Body of pancreas (tissue), 4 donors: ENCODE data around the gene SGO1. TPM values are rescaled to one million over a fixed set of nuclear protein-coding genes. Genes with fewer than 3 reads are reported as not detected.

ENCODE experiments used
- ATAC-seq: fragments of 150-250 bp; one replicate; pipeline ENCODE4 v1.9.1; 2016
- DNase-seq, 4 donors: peaks; one replicate each; pipeline ENCODE4 v3.0.0-alpha.2; 2019
- H3K27ac ChIP-seq, 4 donors: fragments of 200-600 bp; sonication (generic); 1 replicate in 3 of 4; 2 replicates in 1 of 4; pipeline versions ENCODE4 v1.5.1 to v1.6.1; 2016 to 2019; ENCODE audit warnings: mild to moderate bottlenecking in 1 of 4, mixed read lengths in 1 of 4, moderate library complexity in 1 of 4
- H3K27me3 ChIP-seq, 2 donors: fragments of 200-600 bp; sonication (generic); one replicate each; pipeline ENCODE4 v1.6.0; 2016; ENCODE audit warnings: mild to moderate bottlenecking in 1 of 2
- H3K36me3 ChIP-seq, 2 donors: fragments of 200-600 bp; sonication (generic); replicated peaks in 1 of 2; 2 replicates each; pipeline ENCODE4 v1.5.1; 2016; ENCODE audit warnings: low read depth in 2 of 2; ENCODE audit not compliant: insufficient read depth in 1 of 2
- H3K4me1 ChIP-seq: fragments of 200-600 bp; sonication (generic); one replicate; pipeline ENCODE4 v1.6.0; 2016
- H3K4me3 ChIP-seq, 2 donors: fragments of 200-600 bp; sonication (generic); 1 replicate in 1 of 2; 2 replicates in 1 of 2; pipeline ENCODE4 v1.5.1; 2016 to 2019
- H3K9me3 ChIP-seq, 3 donors: fragments of 200-600 bp; sonication (generic); 1 replicate in 2 of 3; 2 replicates in 1 of 3; pipeline ENCODE4 v1.5.1; 2016
- CTCF ChIP-seq, 7 experiments: fragments of 450-650 bp in 4 of 7; fragments of 200-600 bp in 3 of 7; sonication (generic) in 3 of 7; IDR thresholded peaks; one replicate each; pipeline ENCODE4 v1.5.1; 2016 to 2019; ENCODE audit warnings: antibody characterized with exemption in 7 of 7
- POLR2A ChIP-seq, 3 donors: fragments of 450-650 bp; IDR thresholded peaks; one replicate each; pipeline ENCODE4 v1.6.1; 2016; ENCODE audit warnings: antibody characterized with exemption in 3 of 3, mild to moderate bottlenecking in 2 of 3
- WGBS, 2 donors: methylation state at CpG; one replicate each; pipeline ENCODE4 v1.1.5; 2017; 5-methylcytosine and 5-hydroxymethylcytosine counted together
- intact Hi-C: fragments of 100-400 bp; cut with DNase I; formaldehyde crosslinking; loops from one replicate; pipeline ENCODE4 v1.15.1; 2023
- total RNA-seq, 2 donors: library from RNA; depleted of rRNA; stranded (reverse); fragments of >200 nt; gene quantifications; one replicate each; pipeline ENCODE4 v1.1.0, GENCODE V29; 2016

SGO1 gene
- total RNA-seq, 2 donors from 2014 or later = 2.0 TPM; not detected in 1

GRCh38 chr3:20160230-20160629 is 25.8 kb downstream of the SGO1 start:
- H3K36me3 ChIP-seq = no peaks in the 10 kb centered on the region
- no peak overlapping the region for H3K4me3 ChIP-seq
- intact Hi-C loops = no loop called here
- TF ChIP-seq POLR2A (IDR thresholded peaks at IDR 0.05) = no peak
- no peak for TF ChIP-seq CTCF (IDR thresholded peaks at IDR 0.05)
- H3K27ac ChIP-seq = no peak overlapping the region
- no peaks in the 10 kb centered on the region for H3K27me3 ChIP-seq
- H3K4me1 ChIP-seq = peaks cover 4% of the 10 kb centered on the region
- no peaks in the 10 kb centered on the region for H3K9me3 ChIP-seq
- ATAC-seq (no peak), DNase-seq (no peak)

GRCh38 chr3:20154928-20155327 is 31.1 kb downstream of the SGO1 start:
- Histone ChIP-seq H3K27me3 (no peaks in the 10 kb centered on the region), H3K36me3 (peaks cover 0 to 2% of the 10 kb centered on the region in 2 donors), H3K4me3 (no peak overlapping the region), H3K9me3 (no peaks in the 10 kb centered on the region), H3K27ac (no peak overlapping the region), H3K4me1 (no peaks in the 10 kb centered on the region)
- WGBS, 2 donors = 89 to 91% methylated on average over 4 of the region's 4 CpGs
- TF ChIP-seq POLR2A (IDR thresholded peaks at IDR 0.05) (no peak), CTCF (IDR thresholded peaks at IDR 0.05) (no peak)
- DNase-seq = no peak
- no peak for ATAC-seq
- intact Hi-C loops = no loop called here

- Histone ChIP-seq H3K4me3 (no peak overlapping the region), H3K27ac (no peak overlapping the region), H3K36me3 (peaks cover 0 to 2% of the 10 kb centered on the region in 2 donors), H3K4me1 (no peaks in the 10 kb centered on the region), H3K9me3 (no peaks in the 10 kb centered on the region), H3K27me3 (no peaks in the 10 kb centered on the region)
- ATAC-seq (no peak), DNase-seq (no peak)
- WGBS, 2 donors = 92 to 94% methylated on average over 1 of the region's 1 CpG
- intact Hi-C loops = no loop called here
- no peak for TF ChIP-seq POLR2A (IDR thresholded peaks at IDR 0.05)
- no peak for TF ChIP-seq CTCF (IDR thresholded peaks at IDR 0.05)
Measured at GRCh38 chr3:20154078-20154477, 31.9 kb downstream of the SGO1 start.

GRCh38 chr3:20148466-20148865 is 37.5 kb downstream of the SGO1 start:
- no peak for TF ChIP-seq POLR2A (IDR thresholded peaks at IDR 0.05)
- no peak for TF ChIP-seq CTCF (IDR thresholded peaks at IDR 0.05)
- DNase-seq = no peak
- Histone ChIP-seq H3K36me3 (peaks cover 0 to 4% of the 10 kb centered on the region in 2 donors), H3K9me3 (no peaks in the 10 kb centered on the region), H3K27ac (no peak overlapping the region), H3K27me3 (no peaks in the 10 kb centered on the region), H3K4me3 (no peak overlapping the region), H3K4me1 (no peaks in the 10 kb centered on the region)
- ATAC-seq = no peak
- WGBS, 2 donors = 94 to 96% methylated on average over 10 of the region's 10 CpGs
- intact Hi-C loops = no loop called here

GRCh38 chr3:20147361-20147760 is 38.6 kb downstream of the SGO1 start:
- H3K9me3 ChIP-seq = no peaks in the 10 kb centered on the region
- no peak for DNase-seq
- ATAC-seq = no peak
- H3K36me3 ChIP-seq = peaks cover 0 to 4% of the 10 kb centered on the region in 2 donors
- no peak overlapping the region for H3K4me3 ChIP-seq
- intact Hi-C loops = no loop called here
- H3K27ac ChIP-seq = no peak overlapping the region
- no peaks in the 10 kb centered on the region for H3K27me3 ChIP-seq
- TF ChIP-seq CTCF (IDR thresholded peaks at IDR 0.05) = no peak
- TF ChIP-seq POLR2A (IDR thresholded peaks at IDR 0.05) = no peak
- no peaks in the 10 kb centered on the region for H3K4me1 ChIP-seq
